Measurements from ENCODE around the gene POLR3K.
"Not testable (repeated sequence)": the region's sequence is repeated elsewhere in the genome, so short reads cannot be mapped to it uniquely, and the experiment has no call there.

The POLR3K gene

DNA sequence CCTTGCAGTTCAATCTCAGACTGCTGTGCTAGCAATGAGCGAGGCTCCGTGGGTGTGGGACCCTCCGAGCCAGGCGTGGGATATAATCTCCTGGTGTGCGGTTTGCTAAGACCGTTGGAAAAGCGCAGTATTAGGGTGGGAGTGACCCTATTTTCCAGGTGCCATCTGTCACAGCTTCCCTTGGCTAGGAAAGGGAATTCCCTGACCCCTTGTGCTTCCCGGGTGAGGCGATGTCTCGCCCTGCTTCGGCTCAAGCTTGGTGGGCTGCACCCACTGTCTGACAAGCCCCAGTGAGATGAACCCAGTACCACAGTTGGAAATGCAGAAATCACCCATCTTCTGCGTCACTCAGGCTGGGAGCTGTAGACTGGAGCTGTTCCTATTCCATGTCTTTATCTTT lies 32.5 kb downstream of the POLR3K start:
- ATAC-seq (replicated peaks); H3K27me3 Mint-ChIP-seq; H3K9me3 Mint-ChIP-seq; H3K27ac Mint-ChIP-seq; H3K4me3 Mint-ChIP-seq; H3K36me3 Mint-ChIP-seq (ENCODE audit: insufficient read depth); H3K4me1 Mint-ChIP-seq (ENCODE audit: low read depth in 2 of 2): not testable (repeated sequence)
- DNase-seq: peak in 1 of 3 experiments; percentile 0

GRCh38 chr16:17062-17765 lies 36.2 kb downstream of the POLR3K start:
- not testable (repeated sequence) for H3K27ac Mint-ChIP-seq; H3K9me3 Mint-ChIP-seq; H3K36me3 Mint-ChIP-seq (ENCODE audit: insufficient read depth); H3K27me3 Mint-ChIP-seq; H3K4me3 Mint-ChIP-seq; H3K4me1 Mint-ChIP-seq (ENCODE audit: low read depth in 2 of 2); DNase-seq; ATAC-seq (replicated peaks)

GRCh38 chr16:10772-11171 lies 42.6 kb downstream of the POLR3K start:
- not testable (repeated sequence) for H3K4me1 Mint-ChIP-seq (ENCODE audit: low read depth in 2 of 2); H3K9me3 Mint-ChIP-seq; H3K27me3 Mint-ChIP-seq; H3K36me3 Mint-ChIP-seq (ENCODE audit: insufficient read depth)
- Mint-ChIP-seq H3K27ac (peak overlapping the region in 1 of 2 donors; percentile 77), H3K4me3 (peak overlapping the region in 1 of 2 donors; percentile 46)
- peak; percentile 53 for ATAC-seq (replicated peaks)
- peak; percentile 86 to 90 (median 87) for DNase-seq

- peak overlapping the region; percentile 23 to 52 for H3K4me3 Mint-ChIP-seq
- no peak overlapping the region for H3K27ac Mint-ChIP-seq
- H3K4me1 Mint-ChIP-seq (ENCODE audit: low read depth in 2 of 2): no peaks in the 10 kb centered on the region
- ATAC-seq (replicated peaks) (peak; percentile 91), DNase-seq (peak in 1 of 3 experiments; percentile 0)
- H3K36me3 Mint-ChIP-seq (ENCODE audit: insufficient read depth): peaks cover 7% of the 10 kb centered on the region
- H3K9me3 Mint-ChIP-seq: no peaks in the 10 kb centered on the region
- H3K27me3 Mint-ChIP-seq: no peaks in the 10 kb centered on the region
These were observed 43.3 kb downstream of the POLR3K start for GRCh38 chr16:9903-10665.

Data from effector memory CD8-positive, alpha-beta T cell (primary cell).